GM10266 (cell line): ENCODE data around the gene ROBO1.

Source experiments
- DNase-seq: peaks from one replicate; pipeline ENCODE4 v3.0.0; 2012; ENCODE audit errors: extremely low spot score
- TF ChIP-seq, protein P1 (sequence below): IDR thresholded peaks from 2 replicates; pipeline ENCODE4 v1.5.1; 2012; ENCODE audit warnings: mild to moderate bottlenecking, low read depth; ENCODE audit not compliant: control insufficient read depth, insufficient read depth; ENCODE audit errors: missing control alignments

The ROBO1 gene

DNA sequence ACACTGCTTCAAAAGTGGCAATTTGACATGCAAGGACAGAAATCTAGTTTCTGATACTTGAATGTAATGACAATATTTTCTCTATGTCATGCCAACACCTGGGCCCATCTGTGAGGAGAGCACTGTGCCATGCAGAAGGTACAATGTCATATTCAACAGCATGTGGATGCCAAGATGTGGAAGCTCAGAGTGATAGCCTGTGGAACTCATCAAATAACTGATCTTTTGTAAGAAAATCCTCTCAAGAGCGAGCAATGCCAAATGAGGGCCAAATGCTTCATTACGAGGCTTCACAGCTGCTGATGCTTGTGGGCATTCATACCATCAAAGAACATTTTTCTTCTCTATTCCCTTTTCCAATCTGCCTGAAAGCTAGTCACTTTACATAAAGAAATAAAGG, 95.1 kb downstream of the ROBO1 start:
- DNase-seq = no peak
- TF ChIP-seq, protein P1, sequence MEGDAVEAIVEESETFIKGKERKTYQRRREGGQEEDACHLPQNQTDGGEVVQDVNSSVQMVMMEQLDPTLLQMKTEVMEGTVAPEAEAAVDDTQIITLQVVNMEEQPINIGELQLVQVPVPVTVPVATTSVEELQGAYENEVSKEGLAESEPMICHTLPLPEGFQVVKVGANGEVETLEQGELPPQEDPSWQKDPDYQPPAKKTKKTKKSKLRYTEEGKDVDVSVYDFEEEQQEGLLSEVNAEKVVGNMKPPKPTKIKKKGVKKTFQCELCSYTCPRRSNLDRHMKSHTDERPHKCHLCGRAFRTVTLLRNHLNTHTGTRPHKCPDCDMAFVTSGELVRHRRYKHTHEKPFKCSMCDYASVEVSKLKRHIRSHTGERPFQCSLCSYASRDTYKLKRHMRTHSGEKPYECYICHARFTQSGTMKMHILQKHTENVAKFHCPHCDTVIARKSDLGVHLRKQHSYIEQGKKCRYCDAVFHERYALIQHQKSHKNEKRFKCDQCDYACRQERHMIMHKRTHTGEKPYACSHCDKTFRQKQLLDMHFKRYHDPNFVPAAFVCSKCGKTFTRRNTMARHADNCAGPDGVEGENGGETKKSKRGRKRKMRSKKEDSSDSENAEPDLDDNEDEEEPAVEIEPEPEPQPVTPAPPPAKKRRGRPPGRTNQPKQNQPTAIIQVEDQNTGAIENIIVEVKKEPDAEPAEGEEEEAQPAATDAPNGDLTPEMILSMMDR = no peak

GRCh38 chr3:79672075-79672474, 95.7 kb downstream of the ROBO1 start:
- TF ChIP-seq, protein P1 = no peak
- DNase-seq = no peak

DNA sequence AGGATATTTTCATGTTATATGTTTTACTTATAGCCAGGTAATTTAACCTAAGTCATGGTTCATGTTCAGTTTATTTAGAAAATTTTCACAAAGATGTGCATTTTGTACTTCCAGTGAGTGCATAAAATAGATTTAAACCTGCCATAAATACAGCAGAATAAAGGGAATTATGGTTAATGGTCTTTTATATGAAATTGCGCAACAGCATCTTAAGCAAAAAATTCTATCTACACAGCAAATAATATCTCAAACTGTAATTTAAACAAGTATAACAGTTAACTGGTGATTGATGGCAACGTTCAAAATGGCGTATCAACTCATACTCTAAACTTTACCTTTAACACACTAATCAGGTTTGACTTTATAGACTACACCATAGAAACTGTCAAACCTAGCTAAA, 97.6 kb downstream of the ROBO1 start:
- no peak for DNase-seq
- TF ChIP-seq, protein P1 = no peak

- DNase-seq = no peak
- TF ChIP-seq, protein P1 = no peak
These were observed 103.3 kb downstream of the ROBO1 start for GRCh38 chr3:79664455-79664854.

- no peak for DNase-seq
- TF ChIP-seq, protein P1 = no peak
These were observed 105.9 kb downstream of the ROBO1 start for GRCh38 chr3:79661896-79662295.

DNA sequence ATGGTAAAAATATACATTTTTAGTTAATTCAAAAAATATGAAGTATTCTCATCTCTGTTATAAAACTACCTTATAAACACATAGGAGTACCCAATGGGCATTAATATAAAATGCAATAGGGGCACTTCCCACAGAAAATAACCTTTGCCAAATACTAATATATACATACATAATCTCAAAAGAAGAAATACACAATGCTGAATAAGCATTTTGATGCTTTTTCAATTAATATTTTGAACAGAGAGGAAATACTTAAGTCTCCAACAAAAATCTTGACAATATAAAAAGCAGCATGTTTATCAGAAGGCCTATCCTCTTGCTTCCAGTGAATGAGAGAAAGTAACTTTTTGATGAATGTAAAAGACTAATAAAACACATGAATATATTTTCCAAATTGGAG, 110.7 kb downstream of the ROBO1 start:
- TF ChIP-seq, protein P1 = no peak
- no peak for DNase-seq

- TF ChIP-seq, protein P1 = no peak
These were observed 113.8 kb downstream of the ROBO1 start for GRCh38 chr3:79654019-79654418.

More at GRCh38 chr3:79654019-79654418, 113.8 kb downstream of the ROBO1 start:
- no peak for DNase-seq
